Measurements from ENCODE around the gene OLA1. TPM values are rescaled to one million over a fixed set of nuclear protein-coding genes. Genes with fewer than 3 reads are reported as not detected.
A peak's percentile ranks its signal among the peaks of the same experiment; 100 is the strongest.

Gene OLA1
- total and polyA plus RNA-seq, 5 donors = 66.9 to 84.4 (median 73.6) TPM

DNA sequence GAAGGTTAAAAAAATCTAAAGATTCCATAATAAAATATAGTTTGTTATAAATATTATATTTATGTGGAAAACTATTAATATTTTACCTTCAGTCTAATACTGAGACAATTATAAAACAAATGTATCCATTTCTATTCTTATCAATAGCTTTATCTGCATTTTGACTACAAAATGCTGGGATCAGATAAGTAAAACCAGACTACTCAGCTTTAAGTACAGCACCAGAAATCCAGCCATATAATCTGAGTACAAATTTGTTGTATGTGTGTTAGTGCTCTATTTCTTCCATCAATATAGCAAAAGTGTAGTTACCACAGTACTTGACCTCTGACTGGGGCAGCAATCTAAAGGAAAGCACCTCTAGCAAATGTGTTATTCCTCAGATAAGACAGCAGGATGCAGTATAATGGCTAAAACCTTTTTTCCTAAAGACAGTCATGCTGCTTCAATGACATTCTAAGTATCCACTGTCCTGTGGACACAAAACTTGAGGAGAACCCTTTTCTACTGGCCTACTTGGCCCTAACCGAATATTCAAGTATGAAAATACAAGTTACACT lies 68.1 kb downstream of the OLA1 start:
- Histone ChIP-seq H3K9me3 (ENCODE audit: control insufficient read depth, low read length) (no peaks in the 10 kb centered on the region), H3K4me1 (ENCODE audit: control insufficient read depth, insufficient read depth, low read length) (no peaks in the 10 kb centered on the region), H3K27me3 (ENCODE audit: control insufficient read depth, insufficient read depth) (no peaks in the 10 kb centered on the region), H3K27ac (ENCODE audit: low read length) (no peak overlapping the region), H3K4me3 (ENCODE audit: low read length) (no peak overlapping the region)
- intact Hi-C loops (cut with DNase I) = no loop called here
- WGBS = 94% methylated on average over 1 of the region's 1 CpG
- ATAC-seq (no peak), DNase-seq (no peak)

DNA sequence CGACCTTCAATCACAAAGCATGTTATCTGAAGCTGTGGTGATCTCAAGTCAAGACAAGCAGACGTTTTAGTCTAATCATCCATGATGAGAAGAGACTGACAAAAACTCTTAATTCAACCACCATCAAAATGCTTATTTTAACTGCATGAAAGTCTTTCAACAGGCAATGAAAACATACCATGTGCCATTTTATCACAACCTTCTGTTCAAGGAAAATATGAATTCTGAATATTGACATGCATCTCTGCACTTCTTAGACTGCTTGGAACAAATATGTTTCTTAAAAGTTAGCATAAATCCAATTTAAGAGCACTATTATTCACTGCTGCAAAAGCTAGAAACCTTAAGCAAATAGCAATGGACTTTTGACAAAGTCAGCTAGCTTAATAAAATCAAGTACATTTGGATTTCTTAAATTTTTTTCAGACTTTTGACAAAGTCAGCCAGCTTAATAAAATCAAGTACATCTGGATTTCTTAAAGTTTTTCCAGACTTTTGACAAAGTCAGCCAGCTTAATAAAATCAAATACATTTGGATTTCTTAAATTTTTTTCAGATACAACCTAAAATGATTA lies 70.9 kb downstream of the OLA1 start:
- peaks cover 2% of the 10 kb centered on the region for H3K9me3 ChIP-seq (ENCODE audit: control insufficient read depth, low read length)
- no peaks in the 10 kb centered on the region for H3K27me3 ChIP-seq (ENCODE audit: control insufficient read depth, insufficient read depth)
- whole genome bisulfite sequencing = 56% methylated on average over 2 of the region's 2 CpGs
- no peak overlapping the region for H3K27ac ChIP-seq (ENCODE audit: low read length)
- DNase-seq (no peak), ATAC-seq (no peak)
- H3K4me3 ChIP-seq (ENCODE audit: low read length) = no peak overlapping the region
- intact Hi-C loops (cut with DNase I) = no loop called here
- H3K4me1 ChIP-seq (ENCODE audit: control insufficient read depth, insufficient read depth, low read length) = no peaks in the 10 kb centered on the region

- 94% methylated on average over 1 of the region's 1 CpG for WGBS
- ATAC-seq = no peak
Observed at GRCh38 chr2:174176898-174177297, 71.4 kb downstream of the OLA1 start.

GRCh38 chr2:174174741-174175140 lies 73.6 kb downstream of the OLA1 start:
- 95% methylated on average over 2 of the region's 2 CpGs for WGBS
- no peaks in the 10 kb centered on the region for H3K27me3 ChIP-seq (ENCODE audit: control insufficient read depth, insufficient read depth)
- H3K27ac ChIP-seq (ENCODE audit: low read length) = no peak overlapping the region
- no peak for ATAC-seq
- H3K9me3 ChIP-seq (ENCODE audit: control insufficient read depth, low read length) = peaks cover 2% of the 10 kb centered on the region
- DNase-seq = no peak
- H3K4me1 ChIP-seq (ENCODE audit: control insufficient read depth, insufficient read depth, low read length) = no peaks in the 10 kb centered on the region
- no peak overlapping the region for H3K4me3 ChIP-seq (ENCODE audit: low read length)
- intact Hi-C loops (cut with DNase I) = no loop called here

More at GRCh38 chr2:174176898-174177297, 71.4 kb downstream of the OLA1 start:
- H3K4me3 ChIP-seq (ENCODE audit: low read length) = no peak overlapping the region
- no peaks in the 10 kb centered on the region for H3K4me1 ChIP-seq (ENCODE audit: control insufficient read depth, insufficient read depth, low read length)
- no peak for DNase-seq
- H3K27ac ChIP-seq (ENCODE audit: low read length) = no peak overlapping the region
- no peaks in the 10 kb centered on the region for H3K27me3 ChIP-seq (ENCODE audit: control insufficient read depth, insufficient read depth)
- intact Hi-C loops (cut with DNase I) = no loop called here
- peaks cover 2% of the 10 kb centered on the region for H3K9me3 ChIP-seq (ENCODE audit: control insufficient read depth, low read length)

DNA sequence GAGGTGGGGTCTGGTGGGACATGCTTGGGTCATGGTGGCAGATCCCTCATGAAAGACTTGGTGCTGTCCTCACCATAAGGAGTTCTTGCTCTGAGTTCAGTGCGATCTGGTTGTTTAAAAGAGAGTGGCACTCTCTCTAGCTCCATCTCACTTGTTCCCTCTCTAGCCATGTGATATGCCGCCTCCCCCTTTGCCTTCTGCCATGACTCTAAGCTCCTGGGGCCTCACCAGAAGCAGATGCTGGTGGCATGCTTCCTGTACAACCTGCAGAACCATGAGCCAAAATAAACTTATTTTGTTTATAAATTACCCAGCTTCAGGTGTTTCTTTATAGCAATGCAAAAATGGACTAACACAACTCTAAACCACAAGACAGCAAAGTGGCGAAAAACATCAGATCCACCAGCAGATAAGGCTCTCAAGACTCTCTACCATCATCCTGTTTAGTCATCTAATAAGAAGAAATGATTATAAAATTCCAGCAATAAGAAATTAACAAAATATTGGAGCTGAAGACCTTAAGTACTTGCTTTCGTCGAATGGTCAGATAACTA lies 75.5 kb downstream of the OLA1 start:
- Histone ChIP-seq H3K27ac (ENCODE audit: low read length) (no peak overlapping the region), H3K9me3 (ENCODE audit: control insufficient read depth, low read length) (peaks cover 2% of the 10 kb centered on the region), H3K4me3 (ENCODE audit: low read length) (no peak overlapping the region), H3K27me3 (ENCODE audit: control insufficient read depth, insufficient read depth) (no peaks in the 10 kb centered on the region), H3K4me1 (ENCODE audit: control insufficient read depth, insufficient read depth, low read length) (no peaks in the 10 kb centered on the region)
- no peak for ATAC-seq
- DNase-seq = no peak
- 99% methylated on average over 5 of the region's 5 CpGs for WGBS
- intact Hi-C loops (cut with DNase I) = no loop called here

DNA sequence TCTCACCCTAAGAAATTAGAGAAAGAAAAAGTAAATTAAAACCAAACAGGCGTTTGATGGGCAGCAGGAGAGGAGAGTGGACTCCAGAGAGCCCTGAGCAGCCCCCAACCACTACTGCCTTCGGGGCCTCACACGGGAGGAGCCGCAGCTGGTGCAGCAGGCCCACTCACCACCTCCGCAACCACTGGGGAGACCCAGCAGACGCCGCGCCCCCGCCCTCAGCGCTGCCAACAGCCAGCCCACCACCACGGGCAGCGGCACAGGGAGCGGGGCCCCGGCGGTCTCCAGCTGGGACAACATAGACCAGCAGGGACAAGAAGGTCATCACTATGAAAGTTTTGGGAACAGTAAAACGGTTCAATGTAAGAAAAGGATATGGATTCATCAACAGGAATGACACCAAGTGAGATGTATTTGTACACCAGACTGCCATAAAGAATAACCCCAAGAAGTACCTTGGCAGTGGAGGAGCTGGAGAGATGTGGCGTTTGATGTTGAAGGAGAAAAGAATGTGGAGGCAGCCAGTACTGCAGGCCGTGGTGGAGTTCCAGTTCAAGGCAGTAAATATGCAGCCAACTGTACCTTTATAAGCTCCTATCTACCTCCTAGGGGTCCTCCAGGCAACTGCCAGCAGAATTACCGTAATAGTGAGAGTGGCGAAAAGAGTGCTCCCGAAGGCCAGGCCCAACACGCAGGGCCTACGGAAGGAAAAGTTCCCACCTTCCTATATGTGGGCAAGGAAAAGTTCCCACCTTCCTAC lies 76.5 kb downstream of the OLA1 start:
- no peaks in the 10 kb centered on the region for H3K4me1 ChIP-seq (ENCODE audit: control insufficient read depth, insufficient read depth, low read length)
- ATAC-seq (no peak), DNase-seq (peak in 1 of 3 donors; percentile 28)
- 98% methylated on average over 23 of the region's 23 CpGs for WGBS
- H3K27me3 ChIP-seq (ENCODE audit: control insufficient read depth, insufficient read depth) = no peaks in the 10 kb centered on the region
- no peak overlapping the region for H3K4me3 ChIP-seq (ENCODE audit: low read length)
- intact Hi-C loops (cut with DNase I) = no loop called here
- peaks cover 2% of the 10 kb centered on the region for H3K9me3 ChIP-seq (ENCODE audit: control insufficient read depth, low read length)
- no peak overlapping the region for H3K27ac ChIP-seq (ENCODE audit: low read length)

- no peak for ATAC-seq
- no peaks in the 10 kb centered on the region for H3K27me3 ChIP-seq (ENCODE audit: control insufficient read depth, insufficient read depth)
- intact Hi-C loops (cut with DNase I) = no loop called here
- no peak overlapping the region for H3K27ac ChIP-seq (ENCODE audit: low read length)
- WGBS = 97% methylated on average over 3 of the region's 3 CpGs
- H3K4me1 ChIP-seq (ENCODE audit: control insufficient read depth, insufficient read depth, low read length) = no peaks in the 10 kb centered on the region
- no peak overlapping the region for H3K4me3 ChIP-seq (ENCODE audit: low read length)
- H3K9me3 ChIP-seq (ENCODE audit: control insufficient read depth, low read length) = peaks cover 2% of the 10 kb centered on the region
- DNase-seq = no peak
Observed at GRCh38 chr2:174169372-174169771, 79.0 kb downstream of the OLA1 start.

- no peaks in the 10 kb centered on the region for H3K9me3 ChIP-seq (ENCODE audit: control insufficient read depth, low read length)
- 99% methylated on average over 2 of the region's 2 CpGs for WGBS
- no peaks in the 10 kb centered on the region for H3K27me3 ChIP-seq (ENCODE audit: control insufficient read depth, insufficient read depth)
- no peak overlapping the region for H3K4me3 ChIP-seq (ENCODE audit: low read length)
- intact Hi-C loops (cut with DNase I) = no loop called here
- DNase-seq = no peak
- ATAC-seq = no peak
- no peak overlapping the region for H3K27ac ChIP-seq (ENCODE audit: low read length)
- no peaks in the 10 kb centered on the region for H3K4me1 ChIP-seq (ENCODE audit: control insufficient read depth, insufficient read depth, low read length)
Observed at GRCh38 chr2:174166261-174166660, 82.1 kb downstream of the OLA1 start.

- no peak for DNase-seq
- no peak overlapping the region for H3K4me3 ChIP-seq (ENCODE audit: low read length)
- 86% methylated on average over 3 of the region's 3 CpGs for WGBS
- no peaks in the 10 kb centered on the region for H3K27me3 ChIP-seq (ENCODE audit: control insufficient read depth, insufficient read depth)
- H3K9me3 ChIP-seq (ENCODE audit: control insufficient read depth, low read length) = no peaks in the 10 kb centered on the region
- no peaks in the 10 kb centered on the region for H3K4me1 ChIP-seq (ENCODE audit: control insufficient read depth, insufficient read depth, low read length)
- intact Hi-C loops (cut with DNase I) = no loop called here
- no peak overlapping the region for H3K27ac ChIP-seq (ENCODE audit: low read length)
- no peak for ATAC-seq
Observed at GRCh38 chr2:174161490-174161889, 86.8 kb downstream of the OLA1 start.

GRCh38 chr2:174158003-174158402 lies 90.3 kb downstream of the OLA1 start:
- no peaks in the 10 kb centered on the region for H3K9me3 ChIP-seq (ENCODE audit: control insufficient read depth, low read length)
- intact Hi-C loops (cut with DNase I) = loop anchor here in 1 of 4 donors (10.0 kb wide), 1 partner anchor 187 kb away; no protein-coding TSS in a partner anchor
- H3K4me3 ChIP-seq (ENCODE audit: low read length) = no peak overlapping the region
- WGBS = 71% methylated on average over 3 of the region's 3 CpGs
- no peak for DNase-seq
- no peaks in the 10 kb centered on the region for H3K4me1 ChIP-seq (ENCODE audit: control insufficient read depth, insufficient read depth, low read length)
- no peaks in the 10 kb centered on the region for H3K27me3 ChIP-seq (ENCODE audit: control insufficient read depth, insufficient read depth)
- peak in 1 of 2 donors; percentile 35 for ATAC-seq
- no peak overlapping the region for H3K27ac ChIP-seq (ENCODE audit: low read length)

- Histone ChIP-seq H3K27me3 (ENCODE audit: control insufficient read depth, insufficient read depth) (no peaks in the 10 kb centered on the region), H3K4me3 (ENCODE audit: low read length) (no peak overlapping the region), H3K9me3 (ENCODE audit: control insufficient read depth, low read length) (no peaks in the 10 kb centered on the region), H3K4me1 (ENCODE audit: control insufficient read depth, insufficient read depth, low read length) (no peaks in the 10 kb centered on the region), H3K27ac (ENCODE audit: low read length) (no peak overlapping the region)
- DNase-seq = no peak
- no peak for ATAC-seq
- WGBS = 76% methylated on average over 1 of the region's 1 CpG
- intact Hi-C loops (cut with DNase I) = loop anchor here in 1 of 4 donors (10.0 kb wide), 1 partner anchor 188 kb away; no protein-coding TSS in a partner anchor
Observed at GRCh38 chr2:174157053-174157452, 91.3 kb downstream of the OLA1 start.

All from right cardiac atrium (tissue), 5 donors.